GM12878 (cell line): Measurements from ENCODE around the gene RAPGEF1. TPM values are rescaled to one million over a fixed set of nuclear protein-coding genes. Genes with fewer than 3 reads are reported as not detected.
A peak's percentile ranks its signal among the peaks of the same experiment; 100 is the strongest.

Experiments
- ATAC-seq: fragments of 200-7000 bp; cut with Tn5 transposase; 3 replicates; pipeline ENCODE4 v1.9.1; 2020; ENCODE audit warnings: mild to moderate bottlenecking, moderate library complexity
- BruUV-seq: library from RNA; stranded (reverse); fragments of 400-500 nt; replicated peaks from 2 replicates; lab custom pipeline; 2021; lab: Mats Ljungman, UMichigan
- CTCF ChIA-PET: fragments of 300-600 bp; sonication (Branson Sonifier 250); formaldehyde crosslinking; extraction: SDS; loops from one replicate; lab custom pipeline; 2021; ENCODE audit warnings: inconsistent platforms; lab: Yijun Ruan, JAX
- POLR2A ChIA-PET: fragments of 350-600 bp; formaldehyde crosslinking; extraction: SDS; loops from one replicate; lab custom pipeline; 2021; ENCODE audit warnings: inconsistent platforms; lab: Charles Lee
- RAD21 ChIA-PET: fragments of 300-600 bp; sonication (Branson Sonifier 250); formaldehyde crosslinking; loops from one replicate; lab custom pipeline; 2023; ENCODE audit warnings: antibody characterized with exemption; ENCODE audit not compliant: unreplicated experiment; lab: Charles Lee
- SMC1A ChIA-PET: fragments of 300-600 bp; sonication (Branson Sonifier 250); formaldehyde crosslinking; loops from one replicate; lab custom pipeline; 2023; ENCODE audit not compliant: unreplicated experiment, uncharacterized antibody; lab: Charles Lee
- DNase-seq: peaks from one replicate; pipeline ENCODE4 v3.0.0-alpha.2; 2011; ENCODE audit warnings: low read depth, low spot score
- FAIRE-seq: peaks from 3 replicates; lab custom pipeline; 2011; peaks lifted over from hg19 to GRCh38; lab: Jason Lieb, UNC
- H2AFZ ChIP-seq: 2 replicates; pipeline ENCODE4 v1.6.0; 2011; ENCODE audit warnings: low read depth, low read length, control low read depth; ENCODE audit not compliant: control insufficient read depth
- H3K27ac ChIP-seq: 2 replicates; pipeline ENCODE4 v1.5.1; 2011; ENCODE audit warnings: control low read depth; ENCODE audit not compliant: control insufficient read depth, insufficient read depth
- H3K27me3 ChIP-seq, 2 experiments: replicated peaks in 1 of 2; 2 replicates each; pipeline versions ENCODE4 v1.6.0 to v1.6.1; 2011; ENCODE audit warnings: low read length in 1 of 2; ENCODE audit not compliant: control insufficient read depth in 2 of 2, insufficient read depth in 2 of 2
- H3K36me3 ChIP-seq, 2 experiments: 2 replicates each; pipeline ENCODE4 v1.5.1; 2011; ENCODE audit warnings: low read length in 1 of 2; ENCODE audit not compliant: control insufficient read depth in 2 of 2, insufficient read depth in 2 of 2
- H3K4me1 ChIP-seq: 2 replicates; pipeline ENCODE4 v1.6.1; 2011; ENCODE audit warnings: mild to moderate bottlenecking, low read length, moderate library complexity, mixed read lengths; ENCODE audit not compliant: control insufficient read depth, insufficient read depth
- H3K4me2 ChIP-seq: 2 replicates; pipeline ENCODE4 v1.6.0; 2011; ENCODE audit warnings: control low read depth; ENCODE audit not compliant: control insufficient read depth, insufficient read depth
- H3K4me3 ChIP-seq: fragments of 200-600 bp; sonication (generic); 2 replicates; pipeline ENCODE4 v1.5.1; 2016
- H3K79me2 ChIP-seq: 2 replicates; pipeline ENCODE4 v1.6.0; 2011; ENCODE audit warnings: low read length; ENCODE audit not compliant: control insufficient read depth, insufficient read depth
- H3K9ac ChIP-seq: 2 replicates; pipeline ENCODE4 v1.8.0; 2011; ENCODE audit warnings: low read length, control low read depth, mixed read lengths; ENCODE audit not compliant: control insufficient read depth, insufficient read depth
- H3K9me3 ChIP-seq: replicated peaks from 3 replicates; pipeline ENCODE4 v1.5.1; 2011; ENCODE audit warnings: mild to moderate bottlenecking, low read length; ENCODE audit not compliant: control insufficient read depth, insufficient read depth
- H4K20me1 ChIP-seq: 2 replicates; pipeline ENCODE4 v1.6.0; 2011; ENCODE audit not compliant: control insufficient read depth, insufficient read depth
- BRCA1 ChIP-seq: IDR thresholded peaks from 2 replicates; pipeline ENCODE4 v1.6.1; 2011; ENCODE audit warnings: low read depth, low read length, improper control_type of control experiment
- DPF2 ChIP-seq: fragments of 450-650 bp; IDR thresholded peaks from 2 replicates; pipeline ENCODE4 v1.6.1; 2017; ENCODE audit warnings: mild to moderate bottlenecking
- MLLT1 ChIP-seq: fragments of 450-650 bp; IDR thresholded peaks from 2 replicates; pipeline ENCODE4 v1.6.1; 2016; ENCODE audit warnings: mild to moderate bottlenecking
- WGBS: methylation state at CpG from one replicate; pipeline ENCODE4 v1.1.6; 2016; ENCODE audit warnings: low lambda C conversion rate; ENCODE audit not compliant: insufficient replicate concordance, insufficient coverage; ENCODE audit errors: missing lambda C conversion rate; 5-methylcytosine and 5-hydroxymethylcytosine counted together
- in situ Hi-C: fragments of 300-500 bp; cut with MboI; formaldehyde crosslinking; loops from 9 replicates; pipeline ENCODE4 v1.14.3; 2018; ENCODE audit warnings: mixed read lengths
- intact Hi-C: fragments of 100-400 bp; cut with micrococcal nuclease; formaldehyde crosslinking; loops from one replicate; pipeline ENCODE4 v1.14.2; 2022; ENCODE audit not compliant: unreplicated experiment
- polyA plus RNA-seq, 11 experiments: library from polyadenylated mRNA; depleted of rRNA in 4 of 11; unstranded in 6 of 11; stranded (reverse) in 5 of 11; fragments of >200 nt; fragmentation: Nextera tagmentation in 4 of 11; fragmentation: Illumina TruSeq in 1 of 11; extraction: Ambion mirVana in 4 of 11; extraction: Trizol in 1 of 11; gene quantifications; 1 replicate in 1 of 11; 2 replicates in 10 of 11; pipeline versions ENCODE4 v1.2.1 to v1.2.3, GENCODE V29; 2011 to 2016; ENCODE audit warnings: inconsistent platforms in 2 of 11, missing spikeins in 2 of 11, low read depth in 1 of 11
- total RNA-seq, 4 experiments: library from RNA; depleted of rRNA in 3 of 4; stranded (reverse); fragments of >200 nt in 3 of 4; fragmentation: Illumina TruSeq in 1 of 4; extraction: Trizol in 1 of 4; gene quantifications; 2 replicates each; pipeline versions ENCODE4 v1.2.1 to v1.2.3, GENCODE V29; 2013 to 2021

Gene RAPGEF1
- total and polyA plus RNA-seq, 10 of the 15 experiments (the other 5 are each of a cell fraction or from before 2014, with no cell fraction given), result 0.42 to 113 (median 45.9) TPM

DNA sequence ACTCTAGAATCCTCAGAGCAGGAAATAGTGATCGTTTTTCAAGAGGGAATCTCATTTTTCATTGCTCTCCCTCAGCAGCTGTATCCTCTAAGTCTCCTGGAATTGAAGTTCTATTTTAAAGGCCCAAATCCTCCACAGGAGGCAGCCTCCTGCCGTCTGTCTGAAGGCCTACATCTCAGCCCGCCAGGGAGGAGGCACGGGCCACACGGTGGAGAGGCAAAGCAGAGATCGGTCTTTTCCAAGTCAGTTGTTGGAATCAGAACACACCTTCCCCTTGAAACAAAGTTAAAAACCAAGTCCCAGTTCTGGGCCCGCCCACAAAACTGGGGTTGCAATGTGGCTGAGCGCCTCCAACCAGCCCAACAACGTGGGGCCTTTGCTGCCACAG is 68.7 kb downstream of the RAPGEF1 start:
- no peak overlapping the region for H2AFZ ChIP-seq
- 11% methylated on average over 9 of the region's 9 CpGs for WGBS
- peaks cover 100% of the 10 kb centered on the region for H3K79me2 ChIP-seq
- H4K20me1 ChIP-seq, result no peaks in the 10 kb centered on the region
- H3K4me2 ChIP-seq, result peak overlapping the region; percentile 82; the same call in 1 of the 2 replicates
- in situ Hi-C loops (no loop called here), intact Hi-C loops (no loop called here)
- H3K27me3 ChIP-seq, result no peaks in the 10 kb centered on the region
- DNase-seq, result no peak
- BruUV-seq, result no TSS peak
- H3K9me3 ChIP-seq, result no peaks in the 10 kb centered on the region
- ATAC-seq, result no peak
- FAIRE-seq, result no peak
- CTCF ChIA-PET, result interaction anchor here (1.0 to 11.6 kb wide), 2 partner anchors 48 to 62 kb away, joined by 4 to 197 read pairs; partner anchors contain the start of gene RAPGEF1
- SMC1A ChIA-PET, result interaction anchor here (0.6 to 21.1 kb wide), 3 partner anchors 8 to 61 kb away, joined by 3 to 535 read pairs (median 128); partner anchors contain the start of gene RAPGEF1
- H3K4me3 ChIP-seq, result no peak overlapping the region; the same call in 1 of the 2 replicates
- peak overlapping the region; percentile 36; the same call in 1 of the 2 replicates for H3K9ac ChIP-seq
- peaks cover 82% of the 10 kb centered on the region for H3K4me1 ChIP-seq
- TF ChIP-seq DPF2 (no peak), MLLT1 (peak; percentile 81), BRCA1 (no peak)
- TF ChIP-seq, all 136 proteins: peak for 1
- Histone ChIP-seq H3K36me3 (peaks cover 0 to 5% of the 10 kb centered on the region in 2 experiments; a peak in 3 of 4 replicates), H3K27ac (peak overlapping the region; percentile 88)
- ChIA-PET POLR2A (interaction anchor here (1.1 to 12.1 kb wide), 2 partner anchors 9 to 61 kb away, joined by 5 to 271 read pairs; partner anchors contain the start of gene RAPGEF1), RAD21 (interaction anchor here (10.6 kb wide), 1 partner anchor 60 kb away, joined by 187 read pairs; no protein-coding TSS in a partner anchor)
